Fibroblast of lung (primary cell): ENCODE data around the gene FYN. TPM values are rescaled to one million over a fixed set of nuclear protein-coding genes. Genes with fewer than 3 reads are reported as not detected.

Source experiments
- DNase-seq, 2 donors: peaks; one replicate each; pipeline versions ENCODE4 v3.0.0 to v3.0.0-alpha.2; 2010; ENCODE audit warnings: low read depth in 2 of 2
- H2AFZ ChIP-seq: 2 replicates; pipeline ENCODE4 v1.5.1; 2012; ENCODE audit warnings: low read length, control low read depth, inconsistent platforms
- H3K27ac ChIP-seq: 2 replicates; pipeline ENCODE4 v1.5.1; 2011; ENCODE audit warnings: low read length, control low read depth; ENCODE audit not compliant: insufficient read depth
- H3K27me3 ChIP-seq: 2 replicates; pipeline ENCODE4 v1.5.1; 2011; ENCODE audit warnings: mild to moderate bottlenecking, low read length; ENCODE audit not compliant: control insufficient read depth, insufficient read depth
- H3K36me3 ChIP-seq: 2 replicates; pipeline ENCODE4 v1.5.1; 2011; ENCODE audit warnings: low read length; ENCODE audit not compliant: control insufficient read depth, insufficient read depth
- H3K4me1 ChIP-seq: 2 replicates; pipeline ENCODE4 v1.5.1; 2011; ENCODE audit warnings: low read length; ENCODE audit not compliant: control insufficient read depth, insufficient read depth; ENCODE audit errors: extremely low read depth
- H3K4me2 ChIP-seq: 2 replicates; pipeline ENCODE4 v1.5.1; 2011; ENCODE audit warnings: low read length, control low read depth; ENCODE audit not compliant: insufficient read depth; ENCODE audit errors: extremely low read depth
- H3K4me3 ChIP-seq, 4 experiments: fragments of 200-600 bp in 1 of 4; sonication (generic) in 1 of 4; replicated peaks in 1 of 4; 2 replicates each; pipeline ENCODE4 v1.5.1; 2011 to 2016; ENCODE audit warnings: low read length in 4 of 4, low read depth in 3 of 4, mild to moderate bottlenecking in 3 of 4, control low read depth in 2 of 4, inconsistent platforms in 1 of 4, mixed read lengths in 1 of 4; ENCODE audit not compliant: insufficient read depth in 1 of 4; ENCODE audit errors: control extremely low read depth in 1 of 4
- H3K79me2 ChIP-seq: 2 replicates; pipeline ENCODE4 v1.5.1; 2012; ENCODE audit warnings: mild to moderate bottlenecking, low read length, inconsistent platforms; ENCODE audit not compliant: control insufficient read depth, insufficient read depth
- H3K9ac ChIP-seq: 2 replicates; pipeline ENCODE4 v1.5.1; 2011; ENCODE audit warnings: mild to moderate bottlenecking, low read length, control low read depth; ENCODE audit not compliant: insufficient read depth
- H3K9me3 ChIP-seq: 2 replicates; pipeline ENCODE4 v1.5.1; 2012; ENCODE audit warnings: low read depth, low read length; ENCODE audit not compliant: control insufficient read depth, insufficient read depth
- H4K20me1 ChIP-seq: 2 replicates; pipeline ENCODE4 v1.5.1; 2011; ENCODE audit warnings: low read length; ENCODE audit not compliant: control insufficient read depth, insufficient read depth; ENCODE audit errors: extremely low read depth
- EZH2 ChIP-seq: IDR thresholded peaks from 2 replicates; pipeline ENCODE4 v1.5.1; 2012; ENCODE audit warnings: low read length, control low read depth, mild to moderate bottlenecking; ENCODE audit errors: missing control alignments
- polyA plus RNA-seq, 2 donors: library from polyadenylated mRNA; depleted of rRNA in 1 of 2; stranded (reverse) in 1 of 2; unstranded in 1 of 2; fragments of >200 nt; gene quantifications; 2 replicates each; pipeline ENCODE4 v1.2.1, GENCODE V29; 2011 to 2012; ENCODE audit warnings: missing spikeins in 1 of 2
- total RNA-seq: library from RNA; depleted of rRNA; stranded (reverse); fragments of >200 nt; gene quantifications from 2 replicates; pipeline ENCODE4 v1.2.1, GENCODE V29; 2014
- TF ChIP-seq, protein P1 (sequence below), 2 donors: IDR thresholded peaks in 1 of 2; conservative IDR thresholded peaks in 1 of 2; 1 replicate in 1 of 2; 2 replicates in 1 of 2; pipeline ENCODE4 v1.5.1; 2011 to 2012; ENCODE audit warnings: low read length in 2 of 2, control low read depth in 1 of 2, inconsistent platforms in 1 of 2, low read depth in 1 of 2, mild to moderate bottlenecking in 1 of 2

Gene FYN
- total and polyA plus RNA-seq, 2 donors (not counting 1 experiment from before 2014, with no cell fraction given) = 64.7 TPM

DNA sequence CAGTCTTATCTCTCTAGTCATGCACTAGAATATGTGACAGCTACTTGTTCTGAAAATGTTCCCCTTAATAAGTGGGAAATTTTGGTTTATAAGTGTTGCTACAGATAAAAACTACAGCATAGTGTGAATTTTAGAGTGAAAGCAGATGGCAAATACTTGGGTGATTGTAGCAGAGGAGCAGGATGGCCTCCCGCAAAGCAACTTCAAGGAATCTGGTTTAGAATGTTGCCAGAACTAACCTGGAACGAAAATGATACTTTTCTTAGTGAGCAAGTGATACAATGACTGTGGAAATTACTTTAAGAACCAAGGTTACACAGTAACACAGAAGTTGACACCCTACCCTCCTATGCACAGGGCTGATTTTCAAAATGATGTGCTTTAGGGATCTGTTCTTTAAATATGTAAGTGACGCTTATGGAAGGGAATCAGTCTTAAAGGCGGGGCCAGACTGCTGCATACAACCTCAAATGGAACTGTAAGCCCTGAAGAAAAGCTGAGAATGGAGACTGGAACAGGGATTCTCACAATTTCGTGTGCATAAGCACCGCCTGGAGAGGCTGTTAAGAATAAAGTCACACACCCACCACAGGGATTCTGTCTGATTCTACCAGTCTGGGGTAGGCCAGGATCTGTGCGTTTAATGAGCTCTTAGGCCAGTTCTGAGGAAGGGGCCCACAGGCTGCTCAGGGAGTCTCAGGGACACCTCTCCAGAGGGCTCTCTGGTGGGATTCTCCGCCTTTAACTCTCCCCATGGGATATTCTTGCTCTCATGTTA lies 97.9 kb downstream of the FYN start:
- Histone ChIP-seq H4K20me1 (peaks cover 2% of the 10 kb centered on the region), H3K4me1 (no peaks in the 10 kb centered on the region), H3K27ac (no peak overlapping the region), H3K4me2 (no peak overlapping the region), H3K9me3 (no peaks in the 10 kb centered on the region), H2AFZ (no peak overlapping the region), H3K36me3 (no peaks in the 10 kb centered on the region), H3K27me3 (no peaks in the 10 kb centered on the region), H3K4me3 (no peak overlapping the region), H3K79me2 (no peaks in the 10 kb centered on the region), H3K9ac (no peak overlapping the region)
- no peak for TF ChIP-seq EZH2
- TF ChIP-seq, protein P1, sequence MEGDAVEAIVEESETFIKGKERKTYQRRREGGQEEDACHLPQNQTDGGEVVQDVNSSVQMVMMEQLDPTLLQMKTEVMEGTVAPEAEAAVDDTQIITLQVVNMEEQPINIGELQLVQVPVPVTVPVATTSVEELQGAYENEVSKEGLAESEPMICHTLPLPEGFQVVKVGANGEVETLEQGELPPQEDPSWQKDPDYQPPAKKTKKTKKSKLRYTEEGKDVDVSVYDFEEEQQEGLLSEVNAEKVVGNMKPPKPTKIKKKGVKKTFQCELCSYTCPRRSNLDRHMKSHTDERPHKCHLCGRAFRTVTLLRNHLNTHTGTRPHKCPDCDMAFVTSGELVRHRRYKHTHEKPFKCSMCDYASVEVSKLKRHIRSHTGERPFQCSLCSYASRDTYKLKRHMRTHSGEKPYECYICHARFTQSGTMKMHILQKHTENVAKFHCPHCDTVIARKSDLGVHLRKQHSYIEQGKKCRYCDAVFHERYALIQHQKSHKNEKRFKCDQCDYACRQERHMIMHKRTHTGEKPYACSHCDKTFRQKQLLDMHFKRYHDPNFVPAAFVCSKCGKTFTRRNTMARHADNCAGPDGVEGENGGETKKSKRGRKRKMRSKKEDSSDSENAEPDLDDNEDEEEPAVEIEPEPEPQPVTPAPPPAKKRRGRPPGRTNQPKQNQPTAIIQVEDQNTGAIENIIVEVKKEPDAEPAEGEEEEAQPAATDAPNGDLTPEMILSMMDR (conservative IDR thresholded peaks at IDR 0.05 in 1 of 2, IDR thresholded peaks at IDR 0.05 in 1 of 2; ENCODE audit: low read depth in 1 of 2, low read length in 2 of 2) = no peak
- DNase-seq = peak in 1 of 2 donors; percentile 18

DNA sequence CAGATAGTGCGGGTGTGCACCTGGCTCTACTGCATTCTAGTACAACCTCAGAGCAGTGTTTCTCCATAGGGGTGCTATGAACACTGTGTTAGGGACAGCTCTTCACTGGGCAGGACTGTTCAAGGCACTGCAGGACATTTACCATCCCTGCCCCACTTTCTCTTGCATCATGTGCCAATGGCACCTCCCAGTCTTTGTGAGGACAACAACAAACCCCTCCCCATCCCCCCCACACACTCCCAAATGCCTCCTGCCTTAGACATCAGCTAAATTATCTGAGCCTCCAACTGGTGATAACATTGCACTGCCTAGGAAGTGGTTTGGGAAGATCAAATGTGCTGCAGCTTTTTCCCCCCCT lies 98.9 kb downstream of the FYN start:
- H3K79me2 ChIP-seq = no peaks in the 10 kb centered on the region
- H3K4me3 ChIP-seq = no peak overlapping the region
- H3K27ac ChIP-seq = no peak overlapping the region
- no peak overlapping the region for H2AFZ ChIP-seq
- peaks cover 2% of the 10 kb centered on the region for H4K20me1 ChIP-seq
- no peaks in the 10 kb centered on the region for H3K4me1 ChIP-seq
- H3K4me2 ChIP-seq = no peak overlapping the region
- DNase-seq = peak; percentile 22 to 37
- TF ChIP-seq, protein P1 (conservative IDR thresholded peaks at IDR 0.05 in 1 of 2, IDR thresholded peaks at IDR 0.05 in 1 of 2; ENCODE audit: low read depth in 1 of 2, low read length in 2 of 2) = no peak
- no peak for TF ChIP-seq EZH2
- no peaks in the 10 kb centered on the region for H3K27me3 ChIP-seq
- no peaks in the 10 kb centered on the region for H3K36me3 ChIP-seq
- H3K9ac ChIP-seq = no peak overlapping the region
- H3K9me3 ChIP-seq = no peaks in the 10 kb centered on the region

DNA sequence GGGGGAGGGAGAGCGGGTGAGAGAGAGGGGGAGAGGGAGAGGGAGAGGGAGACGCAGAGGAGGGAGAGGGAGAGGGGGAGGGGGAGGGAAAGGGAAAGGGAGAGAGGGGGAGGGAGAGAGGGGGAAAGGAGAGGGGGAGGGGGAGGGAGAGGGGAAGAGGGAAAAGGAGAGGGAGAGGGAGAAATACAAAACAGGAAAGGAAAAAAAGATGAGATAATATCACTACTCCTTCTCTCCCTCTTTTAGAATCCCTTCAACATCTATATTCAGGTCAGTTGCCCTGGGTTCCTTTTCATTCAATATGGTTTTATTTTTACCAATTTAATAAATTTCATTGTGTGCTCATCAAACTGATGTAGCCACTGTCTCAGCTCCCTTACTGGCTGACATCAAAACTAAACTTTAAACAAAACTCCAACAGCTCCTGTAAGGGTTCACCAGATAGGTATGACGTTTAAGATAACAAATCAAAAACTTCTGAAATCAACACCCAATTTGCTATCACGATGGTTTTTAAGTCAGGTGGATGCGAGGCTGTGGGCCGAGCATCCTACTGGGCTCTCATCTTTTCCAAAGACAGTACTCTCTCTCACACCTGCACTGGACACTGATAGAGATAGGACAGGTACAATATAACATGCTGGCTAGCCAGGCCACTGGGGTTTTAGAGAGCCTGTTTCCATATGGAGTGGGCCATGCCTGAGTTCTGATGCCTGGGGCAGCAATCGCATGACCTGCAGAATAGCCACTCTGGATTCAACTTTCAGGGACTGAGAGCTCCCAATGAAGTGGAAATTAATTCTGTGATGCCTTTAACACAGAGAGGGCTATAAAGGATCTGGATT lies 99.5 kb downstream of the FYN start:
- H2AFZ ChIP-seq = no peak overlapping the region
- DNase-seq = no peak
- no peak overlapping the region for H3K4me2 ChIP-seq
- H3K36me3 ChIP-seq = no peaks in the 10 kb centered on the region
- H3K4me3 ChIP-seq = no peak overlapping the region
- no peaks in the 10 kb centered on the region for H3K4me1 ChIP-seq
- H3K27ac ChIP-seq = no peak overlapping the region
- TF ChIP-seq EZH2 = no peak
- TF ChIP-seq, protein P1 (conservative IDR thresholded peaks at IDR 0.05 in 1 of 2, IDR thresholded peaks at IDR 0.05 in 1 of 2; ENCODE audit: low read depth in 1 of 2, low read length in 2 of 2) = no peak
- H4K20me1 ChIP-seq = peaks cover 2% of the 10 kb centered on the region
- H3K27me3 ChIP-seq = no peaks in the 10 kb centered on the region
- no peaks in the 10 kb centered on the region for H3K79me2 ChIP-seq
- H3K9ac ChIP-seq = no peak overlapping the region
- no peaks in the 10 kb centered on the region for H3K9me3 ChIP-seq
